Hepatocyte (in vitro differentiated cells): Measurements from ENCODE around the gene OCA2.

Experiments used
- CTCF ChIP-seq: fragments of 200-600 bp; sonication (generic); IDR thresholded peaks from 2 replicates; pipeline ENCODE4 v1.5.1; 2016; ENCODE audit warnings: antibody characterized with exemption, mild to moderate bottlenecking; ENCODE audit not compliant: poor library complexity
- EZH2phosphoT487 ChIP-seq: fragments of 200-600 bp; sonication (generic); IDR thresholded peaks from one replicate; pipeline ENCODE4 v1.6.1; 2018; ENCODE audit warnings: antibody characterized with exemption, mild to moderate bottlenecking, low read depth, moderate library complexity; ENCODE audit not compliant: unreplicated experiment, severe bottlenecking

DNA sequence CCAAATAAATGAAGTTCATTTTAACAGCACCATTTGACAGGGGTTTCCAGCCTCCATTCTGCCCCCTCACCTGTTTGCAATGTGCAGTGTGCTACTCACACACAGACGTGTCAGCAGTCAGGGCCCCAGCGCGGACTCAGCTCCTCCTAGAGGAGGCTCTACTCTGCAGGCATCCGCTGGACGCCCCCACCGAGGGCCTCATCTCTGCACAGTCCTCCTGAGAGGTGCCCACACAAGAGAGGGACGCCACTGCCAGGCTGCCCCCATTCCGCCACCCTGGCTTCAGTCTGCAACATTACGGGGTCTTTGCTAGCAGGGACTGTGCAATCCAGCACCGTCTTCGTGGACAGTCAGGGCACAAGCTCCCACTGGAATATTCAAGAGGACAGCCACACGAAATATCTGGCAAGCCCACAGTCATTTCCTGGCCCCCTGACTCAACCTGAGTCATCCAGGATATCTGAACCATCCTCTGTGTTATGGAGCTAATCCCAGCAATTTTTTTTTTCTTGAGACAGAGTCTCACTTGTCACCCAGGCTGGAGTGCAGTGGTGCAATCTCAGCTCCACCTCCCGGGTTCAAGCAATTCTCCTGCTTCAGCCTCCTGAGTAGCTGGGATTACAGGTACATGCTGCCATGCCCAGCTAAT is 255.0 kb downstream of the OCA2 start:
- TF ChIP-seq CTCF (no peak), EZH2phosphoT487 (no peak)
